Fibroblast of skin of back (primary cell): Measurements from ENCODE around the gene TRPV4.

Experiments used
- DNase-seq: peaks from one replicate; pipeline ENCODE4 v3.0.0-alpha.2; 2013

Gene TRPV4

GRCh38 chr12:109827566-109828550, 5.3 kb downstream of the TRPV4 start:
- no peak for DNase-seq

DNA sequence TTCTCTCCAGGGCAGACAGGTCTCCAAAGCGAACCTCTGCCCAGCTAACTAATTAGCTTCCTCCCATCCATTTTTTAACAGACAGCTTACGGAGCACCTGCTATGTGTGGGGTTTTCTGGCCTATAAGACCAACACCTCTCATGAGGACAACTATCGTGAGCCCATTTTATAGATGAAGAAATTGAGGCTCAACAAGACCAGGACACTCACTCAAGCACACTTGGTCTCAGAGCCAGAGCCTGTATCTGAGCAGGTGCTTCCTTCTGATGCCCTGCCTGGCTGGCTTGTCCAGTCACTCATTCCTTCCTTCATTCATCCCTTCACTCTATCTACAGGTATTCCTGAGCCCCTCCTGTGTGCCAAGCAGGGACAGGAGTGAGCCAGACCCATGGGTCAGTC, 6.1 kb downstream of the TRPV4 start:
- DNase-seq, result no peak

DNA sequence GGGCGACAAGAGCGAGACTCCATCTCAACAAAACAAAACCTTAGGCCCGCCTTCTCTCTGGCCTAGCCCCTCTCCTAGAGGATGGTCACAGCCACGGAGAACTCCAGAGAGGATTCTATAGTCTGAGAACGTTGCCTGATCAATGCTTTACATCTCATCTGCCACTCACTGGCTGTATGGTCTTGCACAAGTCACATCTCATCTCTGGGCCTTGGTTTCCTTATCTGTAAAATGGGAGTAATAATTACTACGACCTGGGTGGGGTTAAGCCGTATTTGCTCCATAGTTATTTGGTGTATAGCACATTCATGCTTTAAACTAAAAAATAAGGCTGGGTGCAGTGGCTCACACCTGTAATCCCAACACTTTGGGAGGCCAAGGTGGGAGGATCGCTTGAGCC, 8.5 kb downstream of the TRPV4 start:
- DNase-seq, result no peak

GRCh38 chr12:109822951-109823411, 10.2 kb downstream of the TRPV4 start:
- DNase-seq, result no peak

GRCh38 chr12:109822416-109822815, 10.8 kb downstream of the TRPV4 start:
- DNase-seq, result no peak

DNA sequence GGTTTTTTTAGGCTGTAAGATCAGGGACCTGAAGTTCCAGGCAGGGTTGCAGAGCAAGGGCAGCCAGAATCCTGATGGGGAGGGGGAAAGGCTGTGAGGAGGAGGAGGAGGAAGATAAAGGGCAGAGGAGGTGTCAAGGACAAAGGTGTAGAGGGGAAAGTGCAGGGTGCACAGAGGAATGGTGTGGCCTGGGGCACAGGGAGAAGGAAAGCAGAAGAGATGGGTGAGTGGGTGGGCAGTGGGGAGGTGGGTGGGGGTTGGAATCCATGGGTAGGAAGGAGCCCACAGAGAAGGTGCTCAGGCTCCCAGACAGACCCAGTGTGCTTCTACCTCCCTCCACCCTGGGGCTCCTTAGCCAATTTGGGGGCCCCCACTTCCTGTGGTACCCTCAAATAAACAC, 11.2 kb downstream of the TRPV4 start:
- DNase-seq, result no peak

DNA sequence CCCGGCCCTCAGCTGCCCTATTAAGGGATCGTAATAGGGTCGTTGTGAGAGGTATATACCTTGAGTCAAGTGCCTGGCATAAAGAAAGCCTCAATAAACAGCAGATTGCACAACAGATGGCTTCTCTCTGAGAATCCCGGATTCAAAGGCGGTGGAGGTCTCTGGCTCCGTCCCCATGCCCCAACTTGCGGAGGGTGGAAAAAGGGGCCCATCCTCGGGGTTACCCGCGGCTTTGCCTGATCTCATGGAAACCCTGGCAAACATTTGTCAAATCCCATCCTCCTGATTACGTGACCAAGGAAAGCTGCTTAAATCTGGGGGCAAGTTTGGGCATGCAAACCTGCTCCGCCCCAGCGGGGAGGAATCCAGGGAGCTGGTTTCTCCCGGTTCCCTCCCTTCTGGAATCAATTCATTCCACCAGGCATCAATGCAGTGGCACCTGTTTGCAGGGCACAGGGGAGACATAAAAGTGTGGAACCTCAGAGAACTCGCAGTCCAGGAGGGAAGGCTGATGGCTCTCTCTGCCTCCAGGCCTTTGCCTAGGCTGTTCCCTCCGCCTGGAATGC, 12.3 kb downstream of the TRPV4 start:
- DNase-seq, result no peak

DNA sequence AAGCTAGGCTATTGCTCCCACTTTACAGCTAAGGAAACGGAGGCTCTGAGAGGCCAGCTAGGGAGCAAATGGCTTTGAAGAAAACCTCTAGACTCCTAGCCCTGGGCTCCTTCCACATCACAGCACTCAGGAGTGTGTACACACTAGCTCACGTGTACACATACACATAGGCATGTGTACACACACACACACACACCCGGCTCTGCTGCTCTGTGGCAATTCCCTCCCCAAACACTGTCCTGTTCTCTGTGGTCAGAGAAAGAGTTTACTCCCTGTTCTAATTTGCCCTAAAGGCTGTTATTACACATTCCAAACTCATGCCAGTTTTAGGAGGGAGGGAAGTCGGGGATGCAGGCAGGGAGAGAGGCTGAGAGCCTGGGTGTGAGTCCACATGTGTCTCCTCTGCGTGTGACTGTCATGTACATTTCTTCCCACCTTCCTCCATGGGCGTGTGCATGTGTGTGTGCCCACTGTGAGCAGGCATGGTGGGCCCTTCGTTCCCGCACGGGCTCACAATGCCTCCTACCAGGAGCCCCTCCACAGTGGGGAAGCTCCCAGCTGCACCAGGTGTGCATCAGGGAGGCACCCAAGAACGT, 14.2 kb downstream of the TRPV4 start:
- peak; percentile 55 for DNase-seq

- DNase-seq, result no peak
These were observed 14.9 kb downstream of the TRPV4 start for GRCh38 chr12:109818253-109818652.

- no peak for DNase-seq
These were observed 15.5 kb downstream of the TRPV4 start for GRCh38 chr12:109817627-109818231.

DNA sequence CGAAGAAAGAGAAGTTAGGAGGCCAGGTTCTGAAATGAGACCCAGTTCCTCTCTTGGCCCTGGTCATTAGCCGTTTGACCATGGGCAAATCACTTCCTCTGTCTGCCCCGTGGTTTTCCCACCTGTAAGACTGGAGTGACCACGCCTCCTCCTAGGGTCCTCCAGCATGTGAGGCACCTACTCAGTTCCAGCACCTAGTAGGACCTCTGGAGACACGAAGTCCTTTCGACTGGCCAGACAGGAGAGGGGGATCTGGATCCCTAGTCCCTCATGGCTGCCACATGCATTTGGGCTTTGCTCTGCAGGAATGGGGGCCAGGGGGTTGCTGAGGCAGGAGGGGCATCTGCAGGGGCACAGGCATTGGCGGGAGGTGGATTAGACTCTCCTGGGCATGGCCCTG, 16.3 kb downstream of the TRPV4 start:
- no peak for DNase-seq

- DNase-seq, result no peak
These were observed 17.2 kb downstream of the TRPV4 start for GRCh38 chr12:109815757-109816617.

GRCh38 chr12:109815225-109815624, 18.0 kb downstream of the TRPV4 start:
- DNase-seq, result no peak

- no peak for DNase-seq
These were observed 18.5 kb downstream of the TRPV4 start for GRCh38 chr12:109814600-109815150.

DNA sequence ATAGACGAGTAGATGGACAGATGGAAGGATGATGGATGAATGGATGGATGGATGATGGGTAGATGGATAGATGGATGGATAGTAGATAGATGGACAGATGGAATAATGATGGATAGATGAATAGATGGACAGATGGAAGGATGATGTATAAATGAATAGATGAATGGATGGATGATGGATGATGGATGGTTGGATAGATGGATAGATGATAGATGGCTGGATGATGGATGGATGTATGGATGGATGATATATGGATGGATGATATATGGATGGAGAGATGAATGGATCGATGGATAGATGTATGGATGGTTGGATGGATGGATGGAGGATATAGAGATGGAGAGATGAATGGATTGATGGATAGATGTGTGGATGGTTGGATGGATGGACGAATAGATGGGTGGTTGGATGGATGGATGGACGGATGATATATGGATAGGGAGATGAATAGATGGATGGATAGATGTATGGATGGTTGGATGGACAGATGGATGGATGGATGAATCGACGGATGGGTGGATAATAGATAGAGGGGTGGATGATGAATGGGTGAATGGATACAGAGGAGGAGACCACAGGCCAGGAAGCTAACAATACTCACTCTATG, 19.3 kb downstream of the TRPV4 start:
- no peak for DNase-seq

DNA sequence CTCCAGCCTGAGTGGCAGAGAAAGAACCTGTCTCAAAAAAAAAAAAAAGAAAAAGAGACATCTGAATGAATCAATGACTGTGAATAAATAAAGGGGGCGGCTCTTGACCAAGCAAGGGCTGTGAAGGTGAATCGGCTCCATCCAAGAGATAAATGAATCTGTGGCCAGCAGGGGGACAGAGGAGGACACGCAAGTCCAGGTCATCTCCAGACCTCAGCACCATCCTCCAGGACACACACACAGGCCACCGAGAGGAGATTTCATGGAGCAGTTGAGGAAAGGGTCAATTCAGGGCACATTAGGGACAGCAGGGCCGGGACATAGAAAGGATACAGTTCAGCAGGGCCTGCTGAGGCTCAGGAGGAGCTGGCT, 21.6 kb downstream of the TRPV4 start:
- no peak for DNase-seq

- no peak for DNase-seq
These were observed 22.1 kb downstream of the TRPV4 start for GRCh38 chr12:109810954-109811623.

DNA sequence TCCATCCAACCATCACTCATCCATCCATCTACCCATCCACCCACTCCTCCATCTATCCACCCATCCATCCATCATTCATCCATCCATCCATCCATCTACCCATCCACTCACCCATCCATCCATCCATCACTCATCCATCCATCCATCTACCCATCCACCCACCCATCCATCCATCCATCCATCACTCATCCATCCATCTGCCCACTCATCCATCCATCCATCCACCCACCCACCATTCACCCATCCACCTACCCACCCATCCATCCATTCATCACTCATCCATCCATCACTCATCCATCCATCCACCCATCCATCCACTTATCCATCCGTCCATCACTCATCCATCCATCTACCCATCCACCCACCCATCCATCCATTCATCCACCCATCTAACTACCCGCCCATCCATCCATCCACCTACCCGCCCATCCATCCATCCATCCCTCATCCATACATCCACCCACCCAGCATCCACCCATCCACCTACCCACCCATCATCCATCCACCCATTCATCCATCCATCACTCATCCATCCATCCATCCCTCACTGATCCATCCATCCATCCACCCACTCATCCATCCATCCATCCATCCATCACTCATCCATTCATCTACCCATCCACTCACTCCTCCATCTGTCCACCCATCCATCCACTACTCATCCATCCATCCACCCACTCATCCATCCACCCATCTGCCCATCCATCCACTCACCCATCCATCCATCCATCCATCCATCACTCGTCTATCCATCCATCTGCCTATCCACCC, 24.1 kb downstream of the TRPV4 start:
- no peak for DNase-seq

DNA sequence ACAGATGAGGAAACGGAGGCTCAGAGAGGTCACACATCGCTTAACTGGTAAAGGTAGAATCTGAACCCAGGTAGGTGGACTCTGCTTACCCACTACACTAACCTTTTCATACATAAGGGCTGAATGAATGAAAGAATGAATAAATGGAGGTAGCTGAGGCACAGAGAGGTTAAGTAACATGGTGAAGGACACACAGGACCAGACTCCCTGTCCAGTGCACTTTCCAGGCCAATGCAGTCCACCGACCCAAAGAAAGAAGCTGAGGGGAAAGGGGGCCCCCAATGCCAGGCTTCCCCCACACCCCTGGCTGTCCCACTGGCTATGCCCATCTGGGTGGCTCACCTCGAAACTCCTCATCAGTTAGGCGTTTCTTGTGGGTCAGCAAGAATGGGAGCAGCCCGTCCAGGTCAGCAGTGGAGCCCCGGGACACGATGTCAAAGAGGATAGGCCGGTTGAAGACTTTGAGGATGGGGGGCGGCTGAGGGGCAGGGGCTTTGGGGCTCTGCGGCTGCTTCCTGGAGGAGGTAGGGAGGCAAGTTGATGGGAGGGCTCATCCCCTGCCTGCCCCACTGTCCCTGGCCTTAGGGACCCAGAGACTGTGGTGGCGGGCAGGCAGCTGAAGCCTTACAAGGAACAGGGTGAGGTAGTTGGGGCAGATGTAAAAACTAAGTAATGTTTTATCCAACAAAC, 25.1 kb downstream of the TRPV4 start:
- DNase-seq, result no peak
